GM18868 (cell line): ENCODE data around the gene DDN.

Experiments used
- ATAC-seq: cut with Tn5 transposase; IDR thresholded peaks from one replicate; pipeline ENCODE4 v1.9.1; 2021; ENCODE audit warnings: mild to moderate bottlenecking, moderate library complexity; ENCODE audit not compliant: unreplicated experiment

The DDN gene

DNA sequence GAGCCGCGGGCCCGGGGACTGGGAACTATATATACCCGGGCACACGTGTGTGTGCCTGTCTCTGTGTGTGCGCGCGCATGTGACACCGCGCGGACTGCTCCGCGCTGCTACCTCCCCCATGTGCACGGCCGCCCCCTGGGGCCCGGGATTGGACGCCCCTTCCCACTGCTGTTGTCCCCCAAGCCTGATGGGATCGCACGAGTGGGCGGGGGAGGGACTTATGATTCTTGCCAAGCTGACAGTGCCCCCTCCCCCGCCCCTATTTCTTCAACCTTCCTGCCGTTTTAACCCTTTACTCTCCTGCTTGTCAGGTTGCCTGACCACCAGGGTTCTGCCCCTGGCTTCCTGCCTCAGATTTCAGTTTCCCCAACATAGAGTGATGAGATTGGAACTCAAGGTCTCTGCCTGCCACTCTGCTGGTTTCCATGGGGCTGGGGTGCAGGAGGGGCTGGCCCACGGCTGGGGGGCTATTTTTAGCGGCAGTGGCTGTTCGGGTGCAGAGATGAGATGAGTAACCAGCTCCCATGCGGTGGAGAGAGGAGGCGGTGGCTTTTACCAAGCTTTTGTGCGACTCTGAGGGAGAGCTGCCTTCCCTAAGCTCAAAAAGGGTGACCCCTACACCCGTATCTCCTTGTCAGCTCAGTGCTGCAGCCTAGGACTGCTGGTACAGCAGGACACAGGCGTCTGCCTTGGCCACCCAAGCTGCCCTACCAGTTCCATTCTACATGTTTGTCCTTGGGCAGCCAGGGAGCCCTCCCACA is at the start of gene DDN:
DDN (minus strand) TSS at position 5 of the 761 bp plus-strand sequence. CDS start 88 bp downstream, outside the sequence.
- peak; percentile 47 for ATAC-seq

DNA sequence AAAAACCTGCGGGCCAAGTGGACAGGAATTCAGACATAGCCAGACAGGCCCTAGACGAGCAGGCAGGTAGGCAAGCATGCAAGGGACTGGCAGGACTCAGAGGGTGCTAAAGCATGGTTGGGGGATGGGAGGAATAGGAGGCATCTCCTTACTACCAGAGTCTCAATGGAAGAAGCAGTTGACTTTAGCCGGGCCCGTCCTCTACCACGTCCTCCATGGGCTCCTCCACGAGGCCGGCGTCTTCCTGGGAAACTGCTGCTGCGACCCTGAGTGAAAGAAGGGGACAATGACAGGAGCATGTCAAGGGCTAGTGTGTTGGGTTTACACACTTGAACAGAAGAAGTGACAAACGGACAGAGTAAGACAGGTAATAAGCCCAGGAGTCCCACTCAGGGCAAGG is 49.8 kb upstream of the DDN start:
- no peak for ATAC-seq

DNA sequence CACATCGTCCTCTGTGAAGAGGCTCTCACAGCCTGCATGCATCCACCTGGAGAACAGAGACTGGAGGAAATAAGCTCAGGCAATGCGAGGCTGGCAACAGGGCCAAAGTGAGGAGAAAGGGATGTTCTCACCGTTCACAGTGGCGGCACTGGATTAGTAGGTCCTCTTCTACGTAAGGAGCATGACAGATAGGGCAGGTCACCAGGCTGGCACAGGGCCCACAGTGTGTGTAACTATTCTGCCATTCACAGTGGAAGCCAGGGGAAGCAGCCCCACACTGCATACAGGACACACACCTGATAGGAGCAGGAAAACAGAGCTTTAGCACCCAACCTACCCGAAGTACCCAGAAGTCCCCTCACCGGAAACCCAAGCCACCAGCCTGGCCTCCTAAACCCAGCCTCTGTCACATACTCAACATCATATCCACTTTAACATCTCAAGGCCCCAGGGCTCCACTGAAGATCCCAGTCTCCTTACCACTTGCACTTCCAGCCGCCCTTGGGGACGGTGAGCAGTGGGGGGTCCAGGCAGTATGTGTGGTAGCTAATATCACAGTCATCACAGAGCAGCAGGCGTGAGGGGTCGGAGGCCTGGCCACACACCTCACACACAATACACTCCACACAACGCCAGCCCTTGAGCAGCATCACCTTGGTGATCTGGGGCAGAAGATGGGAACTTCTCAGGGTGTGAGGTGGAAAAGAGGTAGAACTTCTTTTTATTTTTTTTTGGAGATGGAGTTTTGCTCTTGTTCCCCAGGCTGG is 47.1 kb upstream of the DDN start:
- no peak for ATAC-seq

DNA sequence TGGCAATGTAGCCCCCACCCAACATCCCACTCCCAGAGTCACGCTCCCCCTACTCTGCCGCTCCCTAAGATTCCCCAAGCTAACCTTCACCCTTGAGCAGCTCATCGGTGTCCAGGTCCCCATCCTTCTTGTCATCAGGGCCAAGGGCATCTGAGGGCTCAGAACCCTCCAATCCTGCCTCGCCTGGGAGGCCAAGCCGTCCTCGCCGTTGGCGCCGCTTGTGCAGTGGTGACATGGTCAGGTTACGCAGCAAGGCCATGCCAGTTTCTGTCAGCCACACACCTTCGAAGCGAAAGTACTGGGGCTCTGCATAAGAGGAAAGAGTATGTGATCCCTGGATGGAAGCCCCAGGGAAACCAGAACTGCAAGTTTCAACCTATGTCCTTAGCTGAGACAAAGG is 45.5 kb upstream of the DDN start:
- no peak for ATAC-seq

DNA sequence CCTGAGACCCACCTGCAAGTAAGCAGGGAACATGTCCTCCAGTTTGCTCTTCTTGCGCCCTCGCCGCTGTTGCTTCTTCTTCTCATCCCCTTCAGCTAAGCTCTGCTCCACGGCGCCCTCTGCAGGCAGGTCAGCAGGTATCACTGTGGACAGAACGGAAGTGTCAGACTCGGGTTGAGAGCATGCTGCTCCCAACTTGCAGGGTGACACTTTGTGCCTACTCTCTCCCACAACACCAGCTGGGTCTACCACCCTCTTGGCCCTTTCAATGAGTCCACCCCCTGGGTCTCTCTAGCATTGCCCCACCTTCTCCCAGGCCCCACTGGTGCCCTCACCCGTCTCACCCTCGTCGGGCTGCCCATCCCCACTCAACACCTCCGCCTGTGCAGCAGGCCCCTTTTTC is 44.7 kb upstream of the DDN start:
- no peak for ATAC-seq

DNA sequence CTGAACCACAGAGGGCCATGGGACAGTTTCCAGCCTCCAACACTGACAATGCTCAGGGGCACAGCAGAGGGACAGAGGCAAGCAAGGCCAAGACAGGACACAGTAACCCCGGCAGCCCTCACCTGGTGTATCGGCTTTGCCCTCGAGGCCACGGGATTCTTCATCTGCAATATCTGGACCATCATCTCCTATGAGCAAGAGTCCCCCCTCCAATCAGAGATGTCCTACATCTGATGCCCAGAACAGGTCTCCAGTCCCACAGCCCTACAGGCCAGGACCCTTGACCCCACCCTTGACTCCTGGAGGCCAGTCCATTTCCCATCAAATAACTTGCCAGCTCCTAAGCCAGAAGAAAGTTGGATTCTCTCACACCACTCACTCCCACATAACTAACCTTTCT is 44.1 kb upstream of the DDN start:
- no peak for ATAC-seq

DNA sequence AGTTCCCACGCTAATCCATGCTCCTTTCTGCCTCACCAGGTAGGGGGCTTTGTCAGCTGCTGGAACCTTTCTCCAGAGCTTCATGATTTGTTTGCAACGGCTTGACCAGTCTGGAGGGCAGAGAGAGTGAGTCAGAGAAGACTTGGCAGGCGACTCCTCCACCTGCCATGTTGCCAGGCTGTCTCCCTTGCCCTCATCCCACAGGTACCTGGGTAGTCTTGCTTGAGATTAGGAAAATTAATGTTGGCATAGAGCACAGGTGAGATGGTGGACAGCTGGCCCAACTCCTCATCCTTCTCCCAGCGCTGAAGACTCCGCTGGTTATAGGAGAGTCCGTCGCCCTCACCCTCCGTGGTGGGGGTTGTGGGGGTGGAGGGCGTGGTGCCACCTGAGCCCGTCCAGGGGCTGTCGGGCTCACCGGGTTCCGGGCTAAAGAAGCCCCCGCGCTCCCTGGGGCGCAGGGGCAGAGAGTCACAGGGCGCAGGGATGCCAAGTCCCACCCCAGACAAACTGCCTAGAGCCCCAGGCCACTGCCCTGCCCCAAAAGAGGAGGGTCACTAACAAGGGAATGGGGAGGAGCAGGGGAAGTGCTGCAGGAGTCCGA is 42.8 kb upstream of the DDN start:
- ATAC-seq, result no peak

DNA sequence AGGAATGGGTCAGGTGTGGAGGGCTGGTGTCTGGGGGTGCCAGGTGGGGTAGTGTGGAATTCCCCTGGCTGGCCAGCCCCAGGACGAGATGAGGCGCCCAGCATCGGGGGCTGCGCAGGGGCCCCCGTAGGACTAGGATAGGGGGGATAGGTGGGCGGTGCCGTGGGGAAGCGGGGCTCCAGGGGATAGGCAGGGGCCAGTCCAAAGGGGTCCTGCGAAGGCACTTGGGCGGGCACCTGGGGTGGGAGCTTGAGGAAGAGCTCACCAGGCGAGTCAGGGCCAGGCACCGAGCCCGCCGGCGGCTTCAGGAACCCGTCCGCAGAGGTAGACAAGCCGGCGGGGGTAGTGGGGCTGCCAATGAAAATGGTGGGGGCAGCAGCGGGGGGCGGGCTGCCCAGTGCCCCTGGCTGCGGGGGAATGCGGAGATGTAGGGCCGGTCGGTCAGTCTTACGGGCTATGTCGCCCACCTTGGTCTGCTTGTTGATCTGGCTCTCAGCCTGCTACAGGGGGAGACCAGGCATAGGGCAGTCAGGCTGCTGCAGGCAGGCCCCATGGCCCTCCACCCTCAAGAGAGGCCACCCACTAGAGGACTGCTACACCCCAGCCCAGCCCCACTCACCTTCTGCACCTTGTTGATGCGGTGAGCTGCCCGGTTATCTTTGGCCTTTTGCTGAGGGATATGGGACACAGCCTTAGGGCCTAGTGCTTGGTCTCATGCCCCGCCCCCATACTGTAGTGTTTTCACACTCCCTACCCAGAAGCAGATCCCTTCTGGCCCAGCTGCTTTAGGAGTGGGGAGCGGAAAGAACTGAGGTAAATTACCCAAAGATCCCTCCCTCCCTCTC is 42.1 kb upstream of the DDN start:
- ATAC-seq, result no peak

DNA sequence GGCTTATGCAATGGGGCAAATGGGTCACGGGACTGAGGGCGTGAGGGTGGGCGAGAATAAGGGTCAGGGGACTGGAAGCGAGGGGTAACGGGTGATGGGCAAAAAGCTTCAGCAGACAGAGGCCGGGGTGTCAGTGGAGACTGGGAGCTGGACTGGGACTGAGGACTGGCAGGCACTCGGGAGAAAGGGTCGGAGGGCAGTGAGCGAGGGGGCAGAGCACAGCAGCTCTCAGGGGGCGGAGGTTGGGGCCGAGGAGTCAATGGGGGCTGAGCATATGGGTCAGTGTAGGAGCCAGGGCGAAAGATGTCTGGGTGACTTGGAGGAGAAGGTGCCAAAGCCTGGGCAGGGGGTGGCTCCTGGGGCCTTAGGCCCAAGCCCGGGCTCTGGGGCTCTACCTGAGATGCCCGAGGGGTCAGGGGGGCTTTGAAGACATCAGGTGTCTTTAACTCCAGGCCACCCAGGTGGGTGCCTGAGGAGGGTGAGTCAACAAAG is 41.2 kb upstream of the DDN start:
- ATAC-seq, result no peak

DNA sequence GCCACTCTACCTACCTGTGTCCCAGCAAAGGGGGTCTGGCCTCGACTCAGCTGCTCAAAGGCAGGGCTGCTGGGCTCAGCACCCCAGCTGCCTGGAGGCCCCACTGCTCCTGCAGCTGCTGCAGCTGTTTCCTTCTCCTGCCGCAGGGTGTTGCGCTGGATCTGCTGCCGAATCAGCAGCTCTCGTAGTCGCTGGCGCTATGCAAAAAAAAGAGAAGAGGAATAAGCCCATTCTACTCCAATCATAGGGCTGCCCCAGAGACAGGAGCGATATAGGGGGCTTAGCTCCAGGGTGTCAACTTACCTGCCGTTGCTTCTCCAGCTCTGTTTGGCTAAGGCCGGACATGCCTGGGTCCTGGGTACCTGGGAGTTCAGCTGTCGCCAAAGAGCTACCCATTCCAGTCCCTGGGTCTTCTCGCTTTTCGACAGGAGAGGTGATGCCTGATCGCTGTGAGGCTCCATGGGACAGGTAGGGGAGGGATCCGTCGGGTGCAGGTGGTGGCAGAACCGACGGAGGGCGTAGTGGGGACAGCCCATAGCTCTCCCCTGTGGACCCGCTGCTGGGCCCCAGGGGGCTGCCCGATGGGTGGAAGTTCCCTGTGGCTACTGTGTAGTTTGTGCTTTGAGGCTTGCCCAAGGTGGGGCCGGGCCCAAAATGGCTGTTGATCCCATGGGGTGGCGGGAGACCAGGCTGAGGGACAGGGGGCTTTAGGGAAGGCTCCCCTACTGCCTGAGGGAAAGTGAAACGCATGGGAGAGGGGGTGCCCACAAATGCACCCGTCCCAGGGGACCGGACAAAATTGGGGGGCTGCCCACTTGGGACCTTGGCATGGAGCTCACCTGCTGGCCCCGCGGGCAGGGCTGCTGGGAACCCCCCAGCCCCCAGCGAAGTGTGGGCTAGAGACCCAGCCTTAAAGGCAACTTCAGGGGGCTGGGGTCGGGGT is 40.5 kb upstream of the DDN start:
- ATAC-seq, result no peak

DNA sequence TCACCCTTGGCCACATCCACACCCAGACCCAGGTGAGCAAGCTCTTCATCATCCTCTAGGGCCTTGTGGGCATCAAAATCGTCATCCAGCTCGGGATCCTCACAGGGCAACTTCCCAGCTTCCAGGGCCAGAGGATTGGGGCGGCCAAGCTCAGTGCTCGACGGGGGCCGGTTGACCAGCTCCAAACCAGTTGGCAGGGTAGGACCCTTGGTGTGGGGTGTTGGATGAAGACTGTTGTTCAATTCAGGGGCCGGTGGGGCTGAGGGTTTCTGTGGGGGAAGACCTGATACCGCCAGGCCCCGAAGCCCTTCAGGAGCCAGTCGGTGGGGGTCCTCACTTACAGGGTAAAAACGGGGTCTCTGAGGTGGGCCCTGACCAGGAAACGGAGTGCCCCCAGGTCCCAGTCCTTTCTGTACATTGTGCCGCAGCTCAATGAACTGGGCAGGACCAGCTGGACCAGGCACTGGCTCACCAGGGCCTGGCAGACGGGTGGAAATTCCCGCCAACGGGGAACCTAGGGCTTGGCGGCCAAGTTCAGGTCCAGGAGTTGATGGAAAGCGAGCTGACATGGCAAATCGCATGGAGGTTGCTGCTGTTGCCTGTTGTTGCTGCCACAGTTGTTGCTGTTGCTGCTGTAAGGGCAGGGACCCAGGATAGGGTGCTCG is 39.2 kb upstream of the DDN start:
- no peak for ATAC-seq

DNA sequence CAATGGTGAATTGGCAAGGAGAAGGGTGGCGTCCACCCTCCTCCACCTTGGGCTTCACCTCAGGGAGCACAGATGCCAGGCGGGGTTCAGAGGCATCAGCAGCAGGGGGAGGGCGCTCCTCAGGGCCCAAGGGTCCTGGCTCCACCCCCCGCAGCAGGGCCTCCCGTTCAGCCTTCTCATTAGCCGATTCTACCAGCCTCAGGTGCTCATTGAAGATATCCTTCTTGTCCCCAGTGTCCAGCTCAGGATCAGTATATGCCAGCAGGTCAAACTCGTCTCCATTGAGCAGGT is 38.7 kb upstream of the DDN start:
- no peak for ATAC-seq

DNA sequence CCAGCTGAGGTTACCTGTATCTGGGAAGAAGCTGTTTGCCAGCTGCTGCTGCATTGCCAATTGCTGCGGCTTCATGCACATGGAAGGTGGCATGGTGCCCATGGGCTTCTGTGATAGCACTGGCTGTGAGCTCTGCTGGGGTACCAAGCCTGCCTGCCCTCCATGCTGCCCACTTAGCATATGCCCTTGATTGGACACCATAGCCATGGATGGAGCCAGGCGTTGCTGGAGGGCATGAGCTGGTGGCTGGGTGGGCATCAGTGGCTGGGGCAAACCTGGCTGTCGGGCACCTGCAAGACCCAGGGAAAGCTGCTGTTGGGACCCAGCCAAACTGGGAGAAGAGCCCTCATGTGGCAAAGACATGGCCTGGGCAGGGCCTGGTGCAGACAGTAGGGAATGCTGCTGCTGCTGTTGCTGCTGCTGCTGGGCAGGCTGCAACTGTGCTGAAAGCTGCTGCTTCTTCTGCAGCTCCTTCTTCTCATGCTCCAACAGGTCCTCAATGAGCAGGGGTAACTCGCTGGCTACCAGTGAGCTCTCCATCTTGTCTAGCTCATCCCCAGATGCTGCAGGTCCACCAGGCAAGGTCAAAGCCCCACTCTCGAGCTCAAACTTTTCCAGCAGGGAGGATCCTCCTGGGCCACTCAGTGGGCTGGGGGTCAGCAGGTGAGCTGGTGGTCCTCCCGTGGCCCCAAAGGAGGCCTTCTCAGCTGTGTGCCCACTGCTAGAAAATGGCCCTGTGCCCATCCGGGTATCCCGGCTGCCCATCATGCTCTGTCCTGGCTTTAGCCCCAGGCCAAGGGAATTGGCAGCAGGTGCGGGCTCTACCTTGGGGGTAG is 38.2 kb upstream of the DDN start:
- no peak for ATAC-seq

DNA sequence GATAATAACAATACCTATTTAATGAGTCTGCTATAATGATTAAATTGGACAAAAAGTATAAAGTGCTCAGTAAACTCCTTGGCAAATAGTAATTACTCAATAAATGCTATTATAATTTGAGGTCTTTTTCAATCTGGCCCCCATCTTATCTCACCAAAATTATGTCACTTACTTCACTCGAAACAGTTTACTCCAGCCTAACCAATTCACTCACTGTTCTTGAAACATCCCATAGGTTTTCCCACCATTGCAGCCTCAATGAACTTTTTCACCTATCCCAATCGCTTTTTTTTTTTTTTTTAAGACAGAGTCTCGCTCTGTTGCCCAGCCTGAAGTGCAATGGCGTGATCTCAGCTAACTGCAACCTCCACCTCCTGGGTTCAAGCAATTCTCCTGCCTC is 36.9 kb upstream of the DDN start:
- ATAC-seq, result no peak

DNA sequence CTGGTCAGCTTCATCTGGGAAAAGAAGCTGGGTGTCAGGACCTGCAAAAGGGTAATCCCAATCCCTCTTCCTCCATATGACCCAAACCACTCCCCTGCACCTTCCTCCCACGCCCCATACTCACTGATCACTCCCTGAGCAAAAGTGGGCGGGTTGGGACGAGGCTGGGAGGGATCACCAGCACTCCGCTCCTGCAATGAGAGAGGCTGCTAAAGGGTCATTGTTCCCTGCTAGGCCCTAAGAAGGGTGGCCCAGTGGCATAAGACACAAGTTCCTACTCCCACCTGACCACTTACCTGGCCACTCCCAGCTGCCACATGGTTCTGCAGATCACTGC is 35.1 kb upstream of the DDN start:
- ATAC-seq, result no peak

DNA sequence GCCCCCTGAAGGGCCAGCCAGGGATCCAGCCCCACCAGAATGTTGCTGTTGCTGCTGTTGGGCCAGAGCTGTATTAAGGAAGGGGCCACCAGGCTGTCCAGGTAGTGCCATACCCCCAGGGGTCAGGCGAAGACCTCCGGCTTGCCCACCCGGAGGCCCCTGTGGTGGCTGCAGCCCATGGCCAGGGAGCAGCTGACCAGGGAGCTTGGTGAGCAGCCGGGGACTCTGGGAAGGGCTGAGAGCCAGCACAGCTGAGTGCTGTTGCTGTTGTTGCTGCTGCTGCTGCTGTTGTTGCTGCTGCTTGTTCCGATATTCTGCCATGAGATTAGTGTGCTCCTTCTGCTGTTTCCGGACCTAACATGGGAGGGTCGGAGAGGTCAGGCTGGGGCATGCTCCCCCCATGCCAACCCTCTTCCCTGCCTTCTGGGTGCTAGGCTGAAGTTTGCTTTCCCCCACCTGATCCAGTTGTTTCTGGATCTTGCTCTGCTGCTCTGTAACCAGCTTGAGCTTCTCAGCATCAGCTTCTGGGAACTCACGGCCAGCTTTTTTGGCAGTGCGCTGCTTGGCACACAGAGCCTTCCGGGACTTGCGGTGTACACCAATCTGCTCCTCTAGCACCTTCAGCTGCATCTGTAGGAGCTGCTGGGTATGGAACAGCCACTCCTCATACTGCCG is 34.6 kb upstream of the DDN start:
- no peak for ATAC-seq

DNA sequence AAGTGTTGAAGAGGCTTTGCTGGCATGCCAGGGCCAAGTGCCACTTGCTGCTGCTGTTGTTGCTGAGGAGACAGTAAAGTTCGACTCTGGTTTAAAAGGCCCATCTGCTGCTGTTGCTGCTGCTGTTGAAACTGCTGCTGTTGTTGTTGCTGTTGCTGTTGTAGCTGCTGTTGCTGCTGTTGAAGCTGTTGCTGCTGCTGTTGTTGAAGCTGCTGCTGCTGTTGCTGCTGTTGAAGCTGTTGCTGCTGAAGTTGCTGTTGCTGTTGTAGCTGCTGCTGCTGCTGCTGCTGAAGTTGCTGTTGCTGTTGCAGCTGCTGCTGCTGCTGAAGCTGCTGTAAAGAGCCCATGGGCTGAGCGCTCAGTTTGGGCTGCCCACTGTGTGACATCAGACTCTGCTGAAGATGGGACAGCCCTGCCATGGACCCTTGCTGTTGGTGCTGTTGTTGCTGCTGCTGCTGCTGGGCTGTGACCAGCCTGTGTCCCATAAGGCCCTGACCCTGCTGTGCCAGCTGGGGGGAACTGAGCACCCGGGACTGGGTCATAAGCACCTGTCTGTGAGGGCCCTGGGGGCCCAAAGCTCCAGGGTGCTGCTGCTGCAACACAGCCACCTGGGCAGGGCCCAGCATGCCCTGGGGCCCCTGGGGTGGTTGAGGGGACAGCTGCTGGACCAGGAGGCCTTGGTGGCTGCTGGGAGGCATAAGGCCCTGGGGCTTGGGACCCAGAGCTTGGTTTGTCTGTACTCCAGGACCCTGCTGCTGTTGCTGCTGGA is 33.7 kb upstream of the DDN start:
- no peak for ATAC-seq

DNA sequence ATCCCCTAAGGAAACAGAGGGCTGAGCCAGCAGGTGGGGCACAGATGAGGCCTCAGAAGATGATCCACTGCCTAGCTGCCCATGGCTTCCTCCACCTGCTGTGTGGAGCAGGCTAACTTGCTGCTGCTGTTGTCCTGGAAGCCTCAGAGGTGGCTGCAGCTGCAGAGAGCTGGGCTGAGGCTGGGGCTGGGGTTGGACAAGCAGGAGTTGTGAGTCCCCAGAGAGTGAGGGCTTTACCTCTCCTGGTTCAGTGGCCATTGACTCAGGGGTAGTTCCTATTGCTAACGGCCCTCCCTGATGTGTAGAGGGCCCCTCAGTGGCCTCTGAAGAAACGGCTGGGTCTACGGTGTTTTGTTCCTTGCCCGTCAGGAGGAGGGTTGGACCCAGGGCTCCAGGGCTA is 33.1 kb upstream of the DDN start:
- ATAC-seq, result no peak
